H1 (cell line): ENCODE results near the gene ASXL2. TPM values are rescaled to one million over a fixed set of nuclear protein-coding genes. Genes with fewer than 3 reads are reported as not detected.

ENCODE experiments used
- CTCF ChIA-PET: fragments of 300-600 bp; sonication (Branson Sonifier 250); formaldehyde crosslinking; loops from one replicate; lab custom pipeline; 2021; ENCODE audit not compliant: partially characterized antibody; lab: Charles Lee
- POLR2A ChIA-PET: fragments of 300-600 bp; sonication (Branson Sonifier 250); formaldehyde crosslinking; loops from one replicate; lab custom pipeline; 2021; ENCODE audit warnings: inconsistent platforms; ENCODE audit not compliant: partially characterized antibody; lab: Charles Lee
- DNase-seq, 2 experiments: peaks; one replicate each; pipeline versions ENCODE4 v3.0.0 to v3.0.0-alpha.2; 2010 to 2022; ENCODE audit warnings: low spot score in 2 of 2, low read depth in 1 of 2, mixed read lengths in 1 of 2
- FAIRE-seq: peaks from 2 replicates; lab custom pipeline; 2011; peaks lifted over from hg19 to GRCh38; lab: Jason Lieb, UNC
- H2AFZ ChIP-seq: 2 replicates; pipeline ENCODE4 v1.8.1; 2012; ENCODE audit warnings: low read length, inconsistent platforms
- H2AK5ac ChIP-seq: 2 replicates; pipeline ENCODE4 v1.6.1; 2013; ENCODE audit warnings: low read depth, low read length
- H2BK120ac ChIP-seq: replicated peaks from 2 replicates; pipeline ENCODE3; 2013; ENCODE audit warnings: low read depth, low read length, inconsistent platforms
- H2BK12ac ChIP-seq: 2 replicates; pipeline ENCODE4 v1.6.1; 2013; ENCODE audit warnings: low read depth, low read length
- H2BK15ac ChIP-seq: 2 replicates; pipeline ENCODE4 v1.6.1; 2013; ENCODE audit warnings: low read length
- H2BK20ac ChIP-seq: 2 replicates; pipeline ENCODE4 v1.6.1; 2013; ENCODE audit warnings: low read length
- H2BK5ac ChIP-seq: 2 replicates; pipeline ENCODE4 v1.6.1; 2013; ENCODE audit warnings: low read depth, low read length
- H3K14ac ChIP-seq: 2 replicates; pipeline ENCODE4 v1.6.1; 2013; ENCODE audit warnings: inconsistent platforms; ENCODE audit not compliant: insufficient read length
- H3K18ac ChIP-seq: 2 replicates; pipeline ENCODE4 v1.6.1; 2013; ENCODE audit warnings: low read length; ENCODE audit errors: extremely low read depth
- H3K23ac ChIP-seq: 2 replicates; pipeline ENCODE4 v1.6.1; 2013; ENCODE audit warnings: inconsistent platforms; ENCODE audit not compliant: insufficient read length
- H3K23me2 ChIP-seq: 2 replicates; pipeline ENCODE4 v1.6.1; 2013; ENCODE audit warnings: low read depth, low read length
- H3K27ac ChIP-seq: 2 replicates; pipeline ENCODE4 v1.6.1; 2011; ENCODE audit warnings: low read depth, low read length, inconsistent platforms
- H3K27me3 ChIP-seq, 4 experiments: replicated peaks in 1 of 4; 1 replicate in 1 of 4; 2 replicates in 3 of 4; pipeline versions ENCODE4 v1.6.1 to v1.8.1; 2011 to 2013; ENCODE audit warnings: low read length in 3 of 4, mild to moderate bottlenecking in 3 of 4, inconsistent platforms in 2 of 4, mixed read lengths in 2 of 4, moderate library complexity in 1 of 4; ENCODE audit not compliant: control insufficient read depth in 3 of 4, insufficient read depth in 3 of 4; ENCODE audit errors: extremely low read depth in 1 of 4
- H3K36me3 ChIP-seq, 4 experiments: 2 replicates each; pipeline versions ENCODE4 v1.6.1 to v1.8.1; 2011 to 2013; ENCODE audit warnings: mild to moderate bottlenecking in 4 of 4, low read length in 3 of 4, moderate library complexity in 2 of 4, control low read depth in 1 of 4, inconsistent platforms in 1 of 4; ENCODE audit not compliant: insufficient read depth in 4 of 4, control insufficient read depth in 2 of 4
- H3K4ac ChIP-seq: replicated peaks from 2 replicates; pipeline ENCODE3; 2013; ENCODE audit warnings: low read length, low read depth, mixed read lengths, inconsistent platforms; ENCODE audit not compliant: insufficient read length
- H3K4me1 ChIP-seq, 4 experiments: replicated peaks in 1 of 4; 1 replicate in 1 of 4; 2 replicates in 3 of 4; pipeline versions ENCODE4 v1.6.1 to v1.8.1; 2011 to 2013; ENCODE audit warnings: low read length in 3 of 4, inconsistent platforms in 2 of 4, mixed read lengths in 1 of 4; ENCODE audit not compliant: insufficient read depth in 4 of 4, control insufficient read depth in 3 of 4
- H3K4me2 ChIP-seq, 2 experiments: 2 replicates each; pipeline versions ENCODE4 v1.6.1 to v1.8.1; 2011 to 2013; ENCODE audit warnings: low read depth in 2 of 2, low read length in 2 of 2, control low read depth in 1 of 2, inconsistent platforms in 1 of 2, mild to moderate bottlenecking in 1 of 2; ENCODE audit not compliant: insufficient read depth in 1 of 2
- H3K4me3 ChIP-seq, 4 experiments: fragments of 200-600, 300-600 bp in 1 of 4; sonication (generic), shearing (Covaris generic), sonication (Bioruptor Twin) in 1 of 4; 2 replicates each; pipeline versions ENCODE4 v1.5.1 to v1.8.1; 2011 to 2016; ENCODE audit warnings: low read length in 4 of 4, low read depth in 3 of 4, control low read depth in 2 of 4, inconsistent platforms in 2 of 4, mild to moderate bottlenecking in 2 of 4, mixed read lengths in 1 of 4, moderate library complexity in 1 of 4; ENCODE audit not compliant: insufficient read depth in 2 of 4; ENCODE audit errors: extremely low read depth in 1 of 4
- H3K56ac ChIP-seq: replicated peaks from 2 replicates; pipeline ENCODE3; 2013; ENCODE audit warnings: low read depth, mild to moderate bottlenecking, mixed read lengths, low read length, inconsistent platforms; ENCODE audit not compliant: insufficient read length
- H3K79me1 ChIP-seq: 2 replicates; pipeline ENCODE4 v1.6.1; 2013; ENCODE audit warnings: low read depth, low read length, control low read depth
- H3K79me2 ChIP-seq, 2 experiments: 2 replicates each; pipeline versions ENCODE4 v1.6.1 to v1.8.1; 2012 to 2013; ENCODE audit warnings: low read length in 2 of 2, mild to moderate bottlenecking in 2 of 2, inconsistent platforms in 1 of 2; ENCODE audit not compliant: insufficient read depth in 2 of 2, control insufficient read depth in 1 of 2
- H3K9ac ChIP-seq, 4 experiments: replicated peaks in 1 of 4; 1 replicate in 1 of 4; 2 replicates in 3 of 4; pipeline versions ENCODE4 v1.6.1 to v1.8.1; 2011 to 2013; ENCODE audit warnings: low read depth in 3 of 4, low read length in 3 of 4, control low read depth in 2 of 4, mild to moderate bottlenecking in 2 of 4, moderate library complexity in 2 of 4, inconsistent platforms in 1 of 4; ENCODE audit errors: extremely low read depth in 1 of 4
- H3K9me3 ChIP-seq, 2 experiments: 2 replicates each; pipeline versions ENCODE4 v1.6.1 to v1.8.1; 2012 to 2013; ENCODE audit warnings: mild to moderate bottlenecking in 2 of 2, moderate library complexity in 2 of 2, control low read depth in 1 of 2, inconsistent platforms in 1 of 2, low read depth in 1 of 2, low read length in 1 of 2, mixed read lengths in 1 of 2; ENCODE audit not compliant: insufficient read depth in 2 of 2
- H4K20me1 ChIP-seq, 2 experiments: replicated peaks in 1 of 2; 2 replicates each; pipeline versions ENCODE3 to v1.8.1; 2011 to 2013; ENCODE audit warnings: inconsistent platforms in 2 of 2, low read length in 2 of 2, mild to moderate bottlenecking in 1 of 2; ENCODE audit not compliant: insufficient read depth in 2 of 2, control insufficient read depth in 1 of 2
- H4K5ac ChIP-seq: 2 replicates; pipeline ENCODE4 v1.6.1; 2013; ENCODE audit warnings: low read length, low read depth, mixed read lengths, inconsistent platforms; ENCODE audit not compliant: insufficient read length
- H4K8ac ChIP-seq: 2 replicates; pipeline ENCODE4 v1.8.0; 2013; ENCODE audit warnings: mild to moderate bottlenecking, moderate library complexity, low read length, inconsistent platforms; ENCODE audit not compliant: insufficient read depth; ENCODE audit errors: extremely low read depth
- H4K91ac ChIP-seq: replicated peaks from 2 replicates; pipeline ENCODE3; 2013; ENCODE audit warnings: low read length, mixed read lengths, inconsistent platforms; ENCODE audit not compliant: insufficient read length
- CTBP2 ChIP-seq: IDR thresholded peaks from 2 replicates; pipeline ENCODE4 v1.7.0; 2011; ENCODE audit warnings: borderline replicate concordance, mild to moderate bottlenecking, moderate library complexity, mixed read lengths, low read length; ENCODE audit not compliant: insufficient read depth, insufficient read length
- EGR1 ChIP-seq: IDR thresholded peaks from 2 replicates; pipeline ENCODE4 v1.6.1; 2011; ENCODE audit warnings: low read depth, low read length, borderline replicate concordance
- FOSL1 ChIP-seq: IDR thresholded peaks from 2 replicates; pipeline ENCODE4 v1.6.1; 2011; ENCODE audit warnings: mild to moderate bottlenecking, low read depth, low read length, moderate library complexity; ENCODE audit not compliant: insufficient read depth
- GABPA ChIP-seq: IDR thresholded peaks from 2 replicates; pipeline ENCODE4 v1.6.1; 2011; ENCODE audit warnings: mild to moderate bottlenecking, low read length, moderate library complexity, borderline replicate concordance; ENCODE audit not compliant: insufficient read depth
- HDAC2 ChIP-seq, 2 experiments: fragments of 300-600 bp in 1 of 2; sonication (generic) in 1 of 2; IDR thresholded peaks; 2 replicates each; pipeline ENCODE4 v1.6.1; 2011 to 2012; ENCODE audit warnings: low read depth in 2 of 2, low read length in 2 of 2, mild to moderate bottlenecking in 2 of 2, moderate library complexity in 2 of 2, borderline replicate concordance in 1 of 2, inconsistent platforms in 1 of 2
- KDM1A ChIP-seq: fragments of 200-600, 300-600 bp; sonication (generic); IDR thresholded peaks from 2 replicates; pipeline ENCODE4 v1.7.1; 2016; ENCODE audit warnings: mild to moderate bottlenecking, low read length, borderline replicate concordance
- NRF1 ChIP-seq: IDR thresholded peaks from 2 replicates; pipeline ENCODE4 v1.6.1; 2011; ENCODE audit warnings: mild to moderate bottlenecking, low read depth, low read length, improper control_type of control experiment
- POU5F1 ChIP-seq: IDR thresholded peaks from 2 replicates; pipeline ENCODE4 v1.6.1; 2011; ENCODE audit warnings: low read depth, mild to moderate bottlenecking, low read length, moderate library complexity
- RXRA ChIP-seq: IDR thresholded peaks from 2 replicates; pipeline ENCODE4 v1.6.1; 2011; ENCODE audit warnings: low read depth, mild to moderate bottlenecking, low read length, moderate library complexity; ENCODE audit not compliant: insufficient read depth
- SP2 ChIP-seq: IDR thresholded peaks from 2 replicates; pipeline ENCODE4 v1.6.1; 2012; ENCODE audit warnings: mild to moderate bottlenecking, low read length, inconsistent platforms
- TCF12 ChIP-seq: IDR thresholded peaks from 2 replicates; pipeline ENCODE4 v1.6.1; 2011; ENCODE audit warnings: low read depth, mild to moderate bottlenecking, low read length
- YY1 ChIP-seq: IDR thresholded peaks from 2 replicates; pipeline ENCODE4 v1.6.1; 2011; ENCODE audit warnings: low read depth, mild to moderate bottlenecking, low read length
- WGBS, 2 experiments: shearing (Covaris generic) in 1 of 2; methylation state at CpG; one replicate each; pipeline versions ENCODE4 v1.1.6 to v1.1.7; 2013 to 2015; ENCODE audit warnings: low lambda C conversion rate in 2 of 2, mixed read lengths in 2 of 2, inconsistent platforms in 1 of 2, low coverage in 1 of 2, missing lambda C conversion rate in 1 of 2; ENCODE audit not compliant: insufficient replicate concordance in 2 of 2, insufficient coverage in 1 of 2, insufficient read length in 1 of 2; ENCODE audit errors: extremely low coverage in 1 of 2, missing lambda C conversion rate in 1 of 2; 5-methylcytosine and 5-hydroxymethylcytosine counted together
- polyA plus RNA-seq, 7 experiments: library from polyadenylated mRNA; depleted of rRNA in 3 of 7; stranded (reverse) in 5 of 7; unstranded in 2 of 7; fragments of >200 nt in 5 of 7; fragments of 200-250 nt in 2 of 7; gene quantifications; 1 replicate in 5 of 7; 2 replicates in 1 of 7; 4 replicates in 1 of 7; pipeline versions ENCODE4 v1.2.1 to v1.2.3, GENCODE V29; 2011 to 2013; ENCODE audit warnings: missing spikeins in 2 of 7, mixed read lengths in 2 of 7
- total RNA-seq: library from RNA; stranded (reverse); fragmentation: NEBNext Ultra II Directional; extraction: Animal tissue kit (Norgen Biotek cat#: 25700); gene quantifications from 2 replicates; pipeline ENCODE4 v1.2.1, GENCODE V29; 2021

Gene ASXL2
- total and polyA plus RNA-seq, 2 of the 8 experiments (the other 6 are each of a cell fraction or from before 2014, with no cell fraction given): 7.2 to 41.3 TPM

DNA sequence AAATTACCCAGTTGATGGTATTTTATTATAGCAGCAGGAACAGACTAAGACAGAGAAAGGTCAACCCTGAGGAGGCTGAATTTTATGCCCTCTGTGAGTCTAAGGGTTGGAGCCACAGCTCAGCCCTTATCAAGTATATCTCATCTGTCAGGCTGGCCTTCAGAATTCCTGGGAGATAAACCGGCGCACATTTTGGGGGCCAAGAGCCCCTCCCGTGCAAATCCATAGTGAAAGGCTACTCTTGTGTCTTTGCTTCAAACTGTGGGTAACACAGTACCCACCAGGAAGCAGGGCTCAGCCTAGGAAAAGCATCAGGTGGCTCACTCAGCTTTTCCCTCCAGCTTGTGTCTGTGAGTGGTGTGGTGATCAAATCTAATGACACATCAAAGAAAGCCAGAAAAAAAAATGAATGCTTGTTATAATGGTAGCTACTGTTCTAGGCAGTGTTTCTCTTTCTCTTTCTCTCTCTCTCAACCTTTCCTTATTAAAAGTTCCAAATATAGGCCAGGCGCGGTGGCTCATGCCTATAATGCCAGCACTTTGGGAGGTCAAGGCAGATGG lies 25.0 kb upstream of the ASXL2 start:
- H3K79me1 ChIP-seq: no peaks in the 10 kb centered on the region
- no peaks in the 10 kb centered on the region for H4K20me1 ChIP-seq
- no peak overlapping the region for H3K9ac ChIP-seq
- no peaks in the 10 kb centered on the region for H3K23me2 ChIP-seq
- H2BK120ac ChIP-seq: no peak overlapping the region
- no peak overlapping the region for H4K5ac ChIP-seq
- WGBS, 2 experiments: 96% methylated on average over 5 of the region's 5 CpGs; no CpG with 5 or more reads in 1 of the 2 experiments
- H3K27me3 ChIP-seq: no peaks in the 10 kb centered on the region
- no peak for FAIRE-seq
- H3K27ac ChIP-seq: no peak overlapping the region
- no peak overlapping the region for H3K23ac ChIP-seq
- CTCF ChIA-PET: interaction anchor here (0.6 to 1.2 kb wide), 4 partner anchors 25 to 240 kb away, joined by 3 read pairs; no protein-coding TSS in a partner anchor
- no peaks in the 10 kb centered on the region for H3K79me2 ChIP-seq
- no peak overlapping the region for H3K4ac ChIP-seq
- no peak overlapping the region for H2BK15ac ChIP-seq
- no peak overlapping the region for H3K4me2 ChIP-seq
- no peaks in the 10 kb centered on the region for H3K4me1 ChIP-seq
- no peak overlapping the region for H2AK5ac ChIP-seq
- H3K18ac ChIP-seq: no peak overlapping the region
- H2AFZ ChIP-seq: no peak overlapping the region
- H3K9me3 ChIP-seq: no peaks in the 10 kb centered on the region
- no peak overlapping the region for H3K14ac ChIP-seq
- H4K8ac ChIP-seq: no peak overlapping the region
- H3K56ac ChIP-seq: no peak overlapping the region
- H2BK20ac ChIP-seq: no peak overlapping the region
- H2BK5ac ChIP-seq: no peak overlapping the region
- H3K36me3 ChIP-seq: no peaks in the 10 kb centered on the region
- H3K4me3 ChIP-seq: no peak overlapping the region
- H4K91ac ChIP-seq: no peak overlapping the region
- POLR2A ChIA-PET: no interaction called here
- H2BK12ac ChIP-seq: no peak overlapping the region
- DNase-seq: no peak
- TF ChIP-seq HDAC2 (IDR thresholded peaks at IDR 0.05; ENCODE audit: borderline replicate concordance in 1 of 2, low read depth in 2 of 2, low read length in 2 of 2): no peak
- TF ChIP-seq SP2: no peak
- no peak for TF ChIP-seq KDM1A
- no peak for TF ChIP-seq RXRA
- TF ChIP-seq FOSL1: no peak
- no peak for TF ChIP-seq EGR1
- TF ChIP-seq CTBP2: no peak
- TF ChIP-seq POU5F1: no peak
- no peak for TF ChIP-seq YY1
- no peak for TF ChIP-seq GABPA
- TF ChIP-seq TCF12: no peak
- no peak for TF ChIP-seq NRF1
